Astrocyte (in vitro differentiated cells and primary cell): ENCODE data around the gene MBNL1. TPM values are rescaled to one million over a fixed set of nuclear protein-coding genes. Genes with fewer than 3 reads are reported as not detected.

Experiments
- DNase-seq: peaks from one replicate; pipeline ENCODE4 v3.0.0-alpha.2; 2010; ENCODE audit warnings: low read depth
- FAIRE-seq: peaks from 2 replicates; lab custom pipeline; 2011; peaks lifted over from hg19 to GRCh38; lab: Jason Lieb, UNC
- H2AFZ ChIP-seq: 2 replicates; pipeline ENCODE4 v1.6.0; 2012; ENCODE audit warnings: low read depth, low read length, inconsistent platforms
- H3K27ac ChIP-seq: 2 replicates; pipeline ENCODE4 v1.5.1; 2011; ENCODE audit warnings: low read depth, low read length, inconsistent platforms
- H3K27me3 ChIP-seq: 2 replicates; pipeline ENCODE4 v1.6.0; 2011; ENCODE audit warnings: low read length, inconsistent platforms; ENCODE audit not compliant: insufficient read depth
- H3K36me3 ChIP-seq: 2 replicates; pipeline ENCODE4 v1.5.1; 2011; ENCODE audit warnings: low read length, inconsistent platforms; ENCODE audit not compliant: insufficient read depth
- H3K4me1 ChIP-seq: 2 replicates; pipeline ENCODE4 v1.5.1; 2011; ENCODE audit warnings: low read length, inconsistent platforms; ENCODE audit not compliant: insufficient read depth
- H3K4me2 ChIP-seq: 2 replicates; pipeline ENCODE4 v1.6.0; 2012; ENCODE audit warnings: low read length, inconsistent platforms
- H3K4me3 ChIP-seq: 2 replicates; pipeline ENCODE4 v1.5.1; 2011; ENCODE audit warnings: low read depth, mild to moderate bottlenecking, low read length, inconsistent platforms; ENCODE audit not compliant: insufficient read depth
- H3K79me2 ChIP-seq: 2 replicates; pipeline ENCODE4 v1.6.0; 2012; ENCODE audit warnings: mild to moderate bottlenecking, low read length, inconsistent platforms; ENCODE audit not compliant: insufficient read depth
- H3K9ac ChIP-seq: 2 replicates; pipeline ENCODE4 v1.6.0; 2012; ENCODE audit warnings: mild to moderate bottlenecking, low read length, inconsistent platforms
- H3K9me3 ChIP-seq: 2 replicates; pipeline ENCODE4 v1.5.1; 2012; ENCODE audit warnings: low read depth, mild to moderate bottlenecking, low read length, inconsistent platforms; ENCODE audit not compliant: insufficient read depth
- H4K20me1 ChIP-seq: 2 replicates; pipeline ENCODE4 v1.6.0; 2012; ENCODE audit warnings: low read length, inconsistent platforms; ENCODE audit not compliant: insufficient read depth
- H3K27ac Mint-ChIP-seq: one replicate; pipeline ENCODE4 v1.8.0; 2021; ENCODE audit warnings: mild to moderate bottlenecking, mixed read lengths; ENCODE audit not compliant: unreplicated experiment
- H3K27me3 Mint-ChIP-seq: one replicate; pipeline ENCODE4 v1.8.0; 2021; ENCODE audit warnings: low read depth, mixed read lengths; ENCODE audit not compliant: unreplicated experiment
- H3K36me3 Mint-ChIP-seq: one replicate; pipeline ENCODE4 v1.8.0; 2021; ENCODE audit warnings: low read depth, mixed read lengths; ENCODE audit not compliant: unreplicated experiment
- H3K4me1 Mint-ChIP-seq: one replicate; pipeline ENCODE4 v1.8.0; 2021; ENCODE audit warnings: low read depth, mixed read lengths; ENCODE audit not compliant: unreplicated experiment
- H3K4me3 Mint-ChIP-seq: one replicate; pipeline ENCODE4 v1.8.0; 2021; ENCODE audit warnings: mild to moderate bottlenecking, moderate library complexity, mixed read lengths; ENCODE audit not compliant: unreplicated experiment
- H3K9me3 Mint-ChIP-seq: one replicate; pipeline ENCODE4 v1.8.0; 2021; ENCODE audit warnings: mild to moderate bottlenecking, mixed read lengths; ENCODE audit not compliant: unreplicated experiment
- CTCF ChIP-seq: IDR thresholded peaks from 2 replicates; pipeline ENCODE4 v1.5.1; 2011; ENCODE audit warnings: low read depth, mild to moderate bottlenecking, inconsistent platforms, low read length, moderate library complexity; ENCODE audit not compliant: insufficient read depth
- EZH2 ChIP-seq: IDR thresholded peaks from 2 replicates; pipeline ENCODE4 v1.6.1; 2012; ENCODE audit warnings: mild to moderate bottlenecking, low read length, inconsistent platforms; ENCODE audit not compliant: insufficient read depth
- total RNA-seq: library from RNA; stranded (reverse); gene quantifications from 2 replicates; pipeline ENCODE4 v1.2.1, GENCODE V29; 2021

Gene MBNL1
- total RNA-seq, 1 donor from 2014 or later, result 93.1 TPM

DNA sequence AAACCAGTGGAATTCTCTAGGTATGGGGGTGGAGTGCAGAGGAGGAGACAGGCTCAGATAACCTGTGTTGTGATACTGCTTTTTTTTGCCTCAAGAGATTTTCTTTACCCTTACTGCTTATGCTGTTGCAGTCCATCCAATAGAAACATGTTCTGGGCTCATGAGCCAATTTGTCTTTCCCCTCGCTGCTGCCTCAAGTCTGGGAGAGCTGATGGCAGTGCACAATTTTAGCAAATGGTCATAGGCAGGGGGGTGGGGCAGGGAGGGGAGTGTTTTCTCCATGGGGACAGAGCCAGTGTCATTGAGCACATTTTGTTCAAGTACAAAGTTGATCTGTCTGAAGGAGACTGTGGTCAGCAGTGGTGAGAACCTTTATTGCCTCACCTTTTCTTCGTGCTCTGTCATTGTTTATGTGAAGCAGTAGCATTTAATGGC is 134.9 kb downstream of the MBNL1 start:
- DNase-seq (peak; percentile 37), FAIRE-seq (no peak)
- no peaks in the 10 kb centered on the region for H3K9me3 ChIP-seq
- H3K79me2 ChIP-seq, result peaks cover 99% of the 10 kb centered on the region
- H3K27ac ChIP-seq, result no peak overlapping the region
- H3K4me1 ChIP-seq, result peaks cover 25% of the 10 kb centered on the region
- no peak overlapping the region for H2AFZ ChIP-seq
- peaks cover 83% of the 10 kb centered on the region for H4K20me1 ChIP-seq
- H3K27me3 Mint-ChIP-seq, result no peaks in the 10 kb centered on the region
- peaks cover 53% of the 10 kb centered on the region for H3K4me1 Mint-ChIP-seq
- H3K4me3 Mint-ChIP-seq, result no peak overlapping the region
- no peak overlapping the region for H3K9ac ChIP-seq
- H3K4me2 ChIP-seq, result no peak overlapping the region
- no peak overlapping the region for H3K4me3 ChIP-seq
- H3K36me3 ChIP-seq, result no peaks in the 10 kb centered on the region
- TF ChIP-seq EZH2 (no peak), CTCF (no peak)
- H3K27me3 ChIP-seq, result no peaks in the 10 kb centered on the region
- peak overlapping the region; percentile 71 for H3K27ac Mint-ChIP-seq
- no peaks in the 10 kb centered on the region for H3K36me3 Mint-ChIP-seq
- H3K9me3 Mint-ChIP-seq, result no peaks in the 10 kb centered on the region

- Histone ChIP-seq H3K4me3 (no peak overlapping the region), H3K27ac (no peak overlapping the region), H4K20me1 (peaks cover 74% of the 10 kb centered on the region), H3K9ac (no peak overlapping the region), H3K4me1 (peaks cover 20% of the 10 kb centered on the region), H3K79me2 (peaks cover 99% of the 10 kb centered on the region), H3K4me2 (no peak overlapping the region), H2AFZ (no peak overlapping the region), H3K36me3 (no peaks in the 10 kb centered on the region), H3K27me3 (no peaks in the 10 kb centered on the region), H3K9me3 (no peaks in the 10 kb centered on the region)
- H3K27me3 Mint-ChIP-seq, result no peaks in the 10 kb centered on the region
- H3K27ac Mint-ChIP-seq, result no peak overlapping the region
- H3K4me1 Mint-ChIP-seq, result peaks cover 40% of the 10 kb centered on the region
- H3K4me3 Mint-ChIP-seq, result no peak overlapping the region
- no peaks in the 10 kb centered on the region for H3K36me3 Mint-ChIP-seq
- TF ChIP-seq CTCF (no peak), EZH2 (no peak)
- FAIRE-seq (no peak), DNase-seq (no peak)
- no peaks in the 10 kb centered on the region for H3K9me3 Mint-ChIP-seq
Measured at GRCh38 chr3:152404976-152405375, 136.2 kb downstream of the MBNL1 start.

GRCh38 chr3:152405915-152406802 is 137.4 kb downstream of the MBNL1 start:
- no peak overlapping the region for H3K9ac ChIP-seq
- H2AFZ ChIP-seq, result no peak overlapping the region
- peak; percentile 91 for DNase-seq
- Mint-ChIP-seq H3K4me1 (peaks cover 33% of the 10 kb centered on the region), H3K9me3 (no peaks in the 10 kb centered on the region), H3K27me3 (no peaks in the 10 kb centered on the region), H3K27ac (no peak overlapping the region), H3K4me3 (no peak overlapping the region), H3K36me3 (no peaks in the 10 kb centered on the region)
- peaks cover 75% of the 10 kb centered on the region for H4K20me1 ChIP-seq
- peak; percentile 72 for FAIRE-seq
- peak overlapping the region; percentile 13 for H3K27ac ChIP-seq
- H3K36me3 ChIP-seq, result no peaks in the 10 kb centered on the region
- TF ChIP-seq EZH2, result no peak
- peaks cover 99% of the 10 kb centered on the region for H3K79me2 ChIP-seq
- no peak overlapping the region for H3K4me3 ChIP-seq
- H3K9me3 ChIP-seq, result no peaks in the 10 kb centered on the region
- no peak overlapping the region for H3K4me2 ChIP-seq
- no peaks in the 10 kb centered on the region for H3K27me3 ChIP-seq
- peaks cover 10% of the 10 kb centered on the region for H3K4me1 ChIP-seq
